ENCODE data around the gene VASN.

VASN gene

DNA sequence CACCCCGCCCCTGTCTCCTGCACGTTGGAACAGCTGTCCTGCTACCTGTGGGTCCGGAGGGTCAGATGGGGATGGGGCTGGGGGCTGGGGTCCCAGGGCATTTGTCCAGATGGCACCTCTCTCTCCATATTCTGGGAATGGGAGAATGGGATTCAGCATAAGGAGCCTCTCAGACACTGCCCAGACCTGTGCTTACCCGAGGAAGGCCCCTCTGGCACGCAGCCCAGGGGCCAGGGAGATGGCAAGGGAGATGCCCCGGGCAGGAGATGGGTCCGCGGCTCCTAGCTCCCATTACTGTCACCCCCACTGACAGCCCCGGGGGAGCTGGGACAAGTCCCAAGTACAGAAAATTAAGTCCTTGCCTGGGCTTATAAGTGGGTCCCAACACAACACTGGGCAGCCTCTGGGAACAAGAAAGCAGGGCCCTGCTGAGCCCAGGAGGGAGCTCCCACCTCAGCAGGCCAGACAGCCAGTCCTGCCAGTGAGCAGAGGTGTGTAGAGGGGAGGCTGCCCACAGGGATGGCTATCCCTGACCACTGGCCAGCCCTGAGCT, 1.8 kb downstream of the VASN start:
- FAIRE-seq = no peak

DNA sequence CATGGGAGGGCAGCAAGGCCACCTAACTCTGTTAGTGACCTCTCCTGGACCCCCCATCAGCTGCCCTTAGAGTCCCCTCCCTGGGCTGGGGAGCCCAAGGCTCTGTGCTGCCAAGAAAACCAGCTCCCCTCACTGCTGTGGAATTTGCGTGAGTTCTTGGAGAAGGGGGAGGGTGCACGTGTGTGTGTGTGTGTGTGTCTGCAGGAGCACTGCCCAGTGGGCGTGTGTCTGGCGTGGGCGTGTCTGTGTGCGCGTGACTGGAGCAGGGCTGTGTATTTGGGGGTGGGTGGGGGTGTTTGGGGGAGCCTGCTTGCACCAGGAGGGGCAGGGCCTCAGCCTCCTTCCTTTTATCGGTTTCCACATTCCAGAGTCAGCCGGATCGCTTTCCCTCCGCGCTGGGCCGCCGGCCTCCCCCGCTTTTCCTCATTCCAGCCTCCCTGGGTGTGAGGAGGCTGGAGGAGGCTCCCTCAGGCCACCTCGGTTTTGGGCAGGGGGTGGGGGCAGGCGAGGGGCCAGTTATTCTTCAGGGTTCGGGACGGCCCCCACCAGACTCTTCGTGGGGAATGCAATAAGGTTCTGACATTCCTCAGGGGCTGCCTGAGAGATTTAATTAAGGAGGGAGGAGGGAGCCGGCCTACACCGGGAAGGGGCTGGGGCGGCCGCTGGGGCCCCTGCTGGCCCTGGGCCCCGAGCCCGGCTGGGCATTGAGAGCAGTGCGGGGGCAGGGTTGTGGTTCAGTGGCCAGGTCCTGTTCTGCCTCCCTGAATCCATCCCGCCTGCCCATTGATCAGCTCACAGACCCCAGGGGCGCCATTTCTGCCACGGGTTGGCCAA, 2.5 kb downstream of the VASN start:
- no peak for FAIRE-seq

DNA sequence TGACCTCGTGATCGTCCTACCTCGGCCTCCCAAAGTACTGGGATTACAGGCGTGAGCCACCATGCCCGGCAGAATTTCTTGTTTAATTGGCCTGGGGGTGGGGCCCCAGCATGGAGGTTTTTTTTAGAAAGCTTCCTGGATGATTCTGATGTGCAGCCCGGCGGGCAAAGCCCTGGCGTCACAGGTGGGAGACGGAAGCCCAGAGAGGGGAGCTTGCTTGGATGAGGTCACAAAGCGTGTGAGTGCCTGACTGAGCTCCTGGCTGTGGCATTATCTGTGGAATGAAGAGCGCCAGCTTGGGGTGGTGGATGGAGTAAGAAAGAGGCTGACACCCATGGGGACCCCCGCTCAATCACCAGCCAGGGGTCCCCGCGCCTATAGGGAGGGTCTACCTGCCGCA, 4.1 kb downstream of the VASN start:
- no peak for FAIRE-seq

DNA sequence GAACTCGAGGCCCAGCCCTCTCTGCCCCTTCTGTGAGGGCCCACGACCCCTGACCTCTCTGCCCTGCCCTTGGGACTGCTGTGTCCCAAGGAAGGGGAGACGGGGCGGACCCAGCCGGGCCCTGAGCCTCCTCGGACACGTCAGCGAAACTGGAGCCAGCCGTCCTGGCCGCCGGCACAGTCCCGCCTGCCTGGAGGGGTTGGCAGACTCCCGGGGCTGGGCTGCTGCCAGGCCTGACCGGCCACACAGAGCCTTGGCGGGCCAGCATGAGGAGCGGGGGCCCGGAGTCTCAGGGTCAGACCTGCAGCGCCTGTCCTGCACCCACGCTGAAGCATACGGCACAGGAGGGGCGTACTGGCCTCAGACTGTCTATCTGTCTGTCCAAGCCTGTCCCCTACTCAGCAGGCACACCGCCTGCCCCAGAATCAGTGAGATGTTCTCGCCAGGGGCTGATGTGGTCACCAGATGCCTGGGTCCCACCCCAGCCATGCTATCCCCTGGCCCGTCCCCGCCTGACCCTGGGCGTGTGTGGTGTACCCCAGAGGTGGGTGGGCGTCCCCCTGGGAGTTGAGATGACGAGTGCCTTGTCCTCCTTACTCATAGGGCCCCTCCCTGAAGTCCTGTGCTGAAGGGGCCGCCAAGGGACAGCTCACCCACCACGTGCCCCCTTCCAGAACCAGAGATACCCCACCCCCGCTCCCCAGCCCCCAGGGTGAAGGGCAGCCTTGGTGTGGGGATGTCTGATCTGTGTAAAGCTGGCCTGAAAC, 4.7 kb downstream of the VASN start:
- no peak for FAIRE-seq

DNA sequence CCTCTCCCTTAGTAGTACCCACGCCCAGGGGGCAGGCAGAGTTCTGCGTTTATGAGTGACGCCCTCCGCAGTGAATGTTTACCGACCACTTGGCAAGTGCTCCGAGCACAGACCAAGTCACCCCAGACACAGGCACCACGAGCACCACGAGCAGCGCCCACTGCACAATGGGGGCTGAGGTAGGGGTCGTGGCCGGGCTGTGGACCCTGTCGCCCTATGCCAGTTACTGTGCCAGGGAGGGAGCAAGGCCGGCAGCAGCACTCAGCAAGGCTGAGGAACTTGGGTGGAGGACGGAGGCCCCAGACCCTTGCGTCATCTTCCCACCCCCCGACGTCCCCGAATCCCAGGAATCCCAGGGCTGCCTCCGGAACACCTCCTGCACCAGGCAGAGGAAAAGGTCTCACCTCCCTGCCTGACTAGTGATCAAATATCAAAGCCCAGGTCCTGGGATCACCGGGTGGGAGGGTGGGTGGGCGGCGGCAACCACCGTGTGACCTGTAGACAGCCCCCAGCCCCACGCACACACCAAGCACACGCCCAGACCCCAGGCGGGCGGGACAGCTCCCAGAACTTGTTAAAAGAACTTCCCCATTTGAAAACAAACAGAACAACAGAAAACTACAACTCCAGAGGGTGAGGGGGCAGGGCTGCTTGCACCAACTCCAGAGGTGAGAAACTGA, 5.4 kb downstream of the VASN start:
- FAIRE-seq = no peak

DNA sequence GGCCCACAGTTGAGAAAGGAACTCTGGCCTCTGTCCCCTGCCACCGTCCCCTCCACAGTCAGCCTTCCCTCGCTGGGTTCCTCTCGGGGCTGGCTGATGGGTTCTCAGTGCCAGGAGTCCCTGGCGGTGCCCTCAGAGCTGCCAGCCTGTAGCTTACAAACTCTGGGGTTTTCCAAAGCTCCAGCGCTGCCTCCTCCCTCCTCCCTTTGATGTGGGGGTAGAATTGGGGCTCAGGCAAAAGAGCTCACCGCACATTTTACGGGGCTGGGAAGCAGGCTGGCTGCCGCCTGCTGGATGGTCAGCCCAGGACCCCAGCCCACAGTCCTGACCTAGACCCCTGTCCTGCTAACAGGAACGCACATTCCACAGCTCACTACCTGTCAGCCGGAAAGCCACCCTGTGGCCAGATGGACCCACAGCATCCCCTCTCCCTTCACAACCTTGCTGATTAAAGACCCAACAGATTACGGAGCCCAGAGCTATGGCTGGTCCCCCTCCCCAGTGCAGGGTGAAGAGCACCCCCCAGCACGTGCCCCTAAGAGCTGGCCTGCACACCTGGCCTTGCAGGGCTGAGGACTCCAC, 6.0 kb downstream of the VASN start:
- FAIRE-seq = no peak

DNA sequence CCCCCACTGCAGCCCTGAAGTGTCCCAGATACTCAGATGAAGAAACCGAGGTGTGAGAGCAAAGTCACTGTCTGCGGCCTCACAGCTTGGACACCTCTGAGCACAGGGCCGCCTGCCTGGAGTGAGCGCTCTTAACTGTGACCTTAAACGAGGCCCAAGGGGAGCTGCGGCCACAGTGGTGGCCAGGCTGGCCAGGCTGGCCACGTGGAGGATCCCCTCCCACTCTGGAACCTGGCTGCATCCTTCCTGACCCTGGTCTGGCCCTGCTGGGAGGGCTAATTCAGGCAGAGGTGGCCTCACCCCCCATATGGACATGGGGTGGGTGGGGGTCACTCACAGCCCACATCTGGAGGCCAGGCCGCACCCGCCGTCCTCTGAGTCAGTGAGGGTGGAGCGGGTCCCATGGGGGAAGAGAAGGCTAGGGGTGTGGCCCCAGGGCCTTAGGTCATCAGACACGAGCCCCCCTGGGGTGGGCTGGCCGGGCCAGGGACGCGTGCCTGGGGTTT, 6.6 kb downstream of the VASN start:
- FAIRE-seq = no peak

DNA sequence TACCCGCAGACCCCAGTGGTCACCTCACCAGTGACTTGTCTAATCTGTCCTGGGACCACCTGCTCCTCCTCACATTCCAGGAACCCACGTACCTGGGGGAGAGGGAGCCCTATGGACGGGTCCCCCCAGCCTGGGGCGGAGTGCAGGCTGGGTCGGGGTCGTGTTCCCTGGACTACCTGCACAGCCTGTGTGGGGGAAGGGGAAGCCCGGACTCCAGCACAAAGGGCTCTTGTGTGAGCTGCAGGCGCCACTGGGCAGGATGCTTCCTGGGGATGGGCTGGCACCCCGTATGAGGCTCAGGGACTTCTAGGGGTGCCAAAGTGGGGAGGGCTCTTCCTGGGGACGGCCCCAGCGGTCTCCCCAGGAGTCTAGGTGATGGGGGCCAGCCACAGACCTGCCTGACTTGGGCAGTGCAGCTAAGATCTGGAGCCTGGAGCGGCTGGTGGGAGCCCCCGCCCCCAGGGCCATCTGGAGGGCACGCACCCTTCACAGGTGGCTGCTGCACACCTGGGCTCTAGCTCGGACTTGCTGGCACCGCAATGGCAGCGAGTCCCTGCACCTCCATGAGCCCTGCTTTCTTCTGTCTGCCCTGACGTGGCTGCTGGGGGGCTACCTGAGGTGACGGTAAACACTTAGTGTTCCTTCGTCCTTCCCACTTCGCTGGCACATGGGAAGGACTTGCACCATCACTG, 7.5 kb downstream of the VASN start:
- FAIRE-seq = no peak

DNA sequence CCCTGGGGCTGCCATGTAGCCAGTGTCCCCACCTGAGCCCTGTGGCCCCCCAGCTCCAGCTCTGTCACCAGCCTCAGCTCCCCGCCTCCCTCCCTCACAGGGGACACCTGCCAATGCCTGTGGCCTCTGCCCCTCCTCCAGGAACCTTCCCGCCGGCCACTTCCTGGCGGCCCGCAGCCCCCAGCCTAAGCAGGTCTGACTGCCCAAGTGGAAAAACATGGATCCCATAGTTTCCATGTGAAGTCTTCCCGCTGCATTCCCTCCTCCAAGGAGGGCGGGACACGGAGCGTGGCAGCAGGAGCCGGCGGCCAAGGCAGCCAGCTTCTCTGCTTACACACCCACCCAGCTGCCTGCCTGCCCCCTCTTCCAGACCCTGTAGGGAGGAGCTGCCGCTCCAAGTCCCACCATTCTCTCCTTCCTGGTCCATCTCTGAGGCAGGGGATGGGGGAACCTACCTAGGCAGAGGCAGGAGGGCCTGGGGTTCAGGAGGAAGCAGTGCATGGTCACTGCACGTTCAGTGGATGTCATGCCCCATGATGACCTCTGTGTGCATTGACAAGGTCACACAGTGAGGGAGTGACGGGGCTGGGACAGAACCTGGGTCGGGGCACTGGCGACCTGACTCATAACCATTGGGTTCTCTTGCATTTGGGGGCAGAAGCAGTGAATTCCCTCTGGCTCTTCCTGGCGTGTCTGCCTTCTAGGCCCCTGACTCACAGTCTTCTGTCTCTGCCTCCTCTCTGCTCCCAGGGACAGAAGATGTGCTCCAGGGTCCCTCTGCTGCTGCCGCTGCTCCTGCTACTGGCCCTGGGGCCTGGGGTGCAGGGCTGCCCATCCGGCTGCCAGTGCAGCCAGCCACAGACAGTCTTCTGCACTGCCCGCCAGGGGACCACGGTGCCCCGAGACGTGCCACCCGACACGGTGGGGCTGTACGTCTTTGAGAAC, 8.7 kb downstream of the VASN start:
- FAIRE-seq = no peak

DNA sequence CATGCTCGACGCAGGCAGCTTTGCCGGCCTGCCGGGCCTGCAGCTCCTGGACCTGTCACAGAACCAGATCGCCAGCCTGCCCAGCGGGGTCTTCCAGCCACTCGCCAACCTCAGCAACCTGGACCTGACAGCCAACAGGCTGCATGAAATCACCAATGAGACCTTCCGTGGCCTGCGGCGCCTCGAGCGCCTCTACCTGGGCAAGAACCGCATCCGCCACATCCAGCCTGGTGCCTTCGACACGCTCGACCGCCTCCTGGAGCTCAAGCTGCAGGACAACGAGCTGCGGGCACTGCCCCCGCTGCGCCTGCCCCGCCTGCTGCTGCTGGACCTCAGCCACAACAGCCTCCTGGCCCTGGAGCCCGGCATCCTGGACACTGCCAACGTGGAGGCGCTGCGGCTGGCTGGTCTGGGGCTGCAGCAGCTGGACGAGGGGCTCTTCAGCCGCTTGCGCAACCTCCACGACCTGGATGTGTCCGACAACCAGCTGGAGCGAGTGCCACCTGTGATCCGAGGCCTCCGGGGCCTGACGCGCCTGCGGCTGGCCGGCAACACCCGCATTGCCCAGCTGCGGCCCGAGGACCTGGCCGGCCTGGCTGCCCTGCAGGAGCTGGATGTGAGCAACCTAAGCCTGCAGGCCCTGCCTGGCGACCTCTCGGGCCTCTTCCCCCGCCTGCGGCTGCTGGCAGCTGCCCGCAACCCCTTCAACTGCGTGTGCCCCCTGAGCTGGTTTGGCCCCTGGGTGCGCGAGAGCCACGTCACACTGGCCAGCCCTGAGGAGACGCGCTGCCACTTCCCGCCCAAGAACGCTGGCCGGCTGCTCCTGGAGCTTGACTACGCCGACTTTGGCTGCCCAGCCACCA, 9.7 kb downstream of the VASN start:
- no peak for FAIRE-seq

DNA sequence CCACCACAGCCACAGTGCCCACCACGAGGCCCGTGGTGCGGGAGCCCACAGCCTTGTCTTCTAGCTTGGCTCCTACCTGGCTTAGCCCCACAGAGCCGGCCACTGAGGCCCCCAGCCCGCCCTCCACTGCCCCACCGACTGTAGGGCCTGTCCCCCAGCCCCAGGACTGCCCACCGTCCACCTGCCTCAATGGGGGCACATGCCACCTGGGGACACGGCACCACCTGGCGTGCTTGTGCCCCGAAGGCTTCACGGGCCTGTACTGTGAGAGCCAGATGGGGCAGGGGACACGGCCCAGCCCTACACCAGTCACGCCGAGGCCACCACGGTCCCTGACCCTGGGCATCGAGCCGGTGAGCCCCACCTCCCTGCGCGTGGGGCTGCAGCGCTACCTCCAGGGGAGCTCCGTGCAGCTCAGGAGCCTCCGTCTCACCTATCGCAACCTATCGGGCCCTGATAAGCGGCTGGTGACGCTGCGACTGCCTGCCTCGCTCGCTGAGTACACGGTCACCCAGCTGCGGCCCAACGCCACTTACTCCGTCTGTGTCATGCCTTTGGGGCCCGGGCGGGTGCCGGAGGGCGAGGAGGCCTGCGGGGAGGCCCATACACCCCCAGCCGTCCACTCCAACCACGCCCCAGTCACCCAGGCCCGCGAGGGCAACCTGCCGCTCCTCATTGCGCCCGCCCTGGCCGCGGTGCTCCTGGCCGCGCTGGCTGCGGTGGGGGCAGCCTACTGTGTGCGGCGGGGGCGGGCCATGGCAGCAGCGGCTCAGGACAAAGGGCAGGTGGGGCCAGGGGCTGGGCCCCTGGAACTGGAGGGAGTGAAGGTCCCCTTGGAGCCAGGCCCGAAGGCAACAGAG, 10.5 kb downstream of the VASN start:
- no peak for FAIRE-seq

DNA sequence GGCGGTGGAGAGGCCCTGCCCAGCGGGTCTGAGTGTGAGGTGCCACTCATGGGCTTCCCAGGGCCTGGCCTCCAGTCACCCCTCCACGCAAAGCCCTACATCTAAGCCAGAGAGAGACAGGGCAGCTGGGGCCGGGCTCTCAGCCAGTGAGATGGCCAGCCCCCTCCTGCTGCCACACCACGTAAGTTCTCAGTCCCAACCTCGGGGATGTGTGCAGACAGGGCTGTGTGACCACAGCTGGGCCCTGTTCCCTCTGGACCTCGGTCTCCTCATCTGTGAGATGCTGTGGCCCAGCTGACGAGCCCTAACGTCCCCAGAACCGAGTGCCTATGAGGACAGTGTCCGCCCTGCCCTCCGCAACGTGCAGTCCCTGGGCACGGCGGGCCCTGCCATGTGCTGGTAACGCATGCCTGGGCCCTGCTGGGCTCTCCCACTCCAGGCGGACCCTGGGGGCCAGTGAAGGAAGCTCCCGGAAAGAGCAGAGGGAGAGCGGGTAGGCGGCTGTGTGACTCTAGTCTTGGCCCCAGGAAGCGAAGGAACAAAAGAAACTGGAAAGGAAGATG, 11.2 kb downstream of the VASN start:
- FAIRE-seq = no peak

DNA sequence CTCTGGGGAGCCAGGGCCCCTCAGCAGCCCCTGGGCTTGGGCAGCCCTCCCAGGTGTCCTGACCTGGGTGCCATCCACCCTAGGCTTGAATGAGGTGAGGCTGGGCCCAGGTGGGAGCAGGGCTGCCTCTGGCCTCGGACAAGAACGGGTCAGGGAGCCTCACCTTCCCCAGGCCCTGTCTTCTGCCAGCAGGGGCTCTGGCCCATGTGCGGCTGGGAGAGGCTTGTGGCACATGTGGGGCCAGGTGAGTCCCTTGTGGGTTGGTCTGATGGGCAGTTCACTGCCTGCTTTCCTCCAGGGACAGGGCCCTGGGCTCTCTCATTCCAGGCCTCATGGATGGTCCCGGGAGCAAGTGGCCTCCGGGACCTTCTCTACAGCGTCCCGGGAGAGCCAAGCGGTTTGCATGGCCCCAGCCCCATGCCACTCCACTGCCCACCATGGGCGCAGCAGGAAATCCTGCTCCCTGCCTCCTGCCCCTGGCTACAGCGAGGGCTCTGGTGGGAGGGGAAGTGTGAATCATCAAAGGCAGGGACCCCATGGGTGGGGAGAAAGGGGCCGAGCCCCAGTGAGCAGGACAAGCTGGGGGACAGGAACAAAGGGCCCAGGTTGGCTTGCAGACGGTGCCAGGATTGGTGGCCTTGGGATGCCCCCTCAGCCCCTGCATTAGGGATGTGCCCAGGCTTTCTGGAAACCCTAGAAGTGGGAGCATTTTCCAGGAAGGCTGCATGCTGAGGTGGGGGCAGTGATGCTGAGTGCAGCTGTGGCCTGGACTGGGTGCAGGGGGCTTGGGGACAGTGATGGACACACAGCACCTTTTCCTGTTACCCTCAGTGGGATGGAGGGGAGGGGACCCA, 12.2 kb downstream of the VASN start:
- FAIRE-seq = no peak

DNA sequence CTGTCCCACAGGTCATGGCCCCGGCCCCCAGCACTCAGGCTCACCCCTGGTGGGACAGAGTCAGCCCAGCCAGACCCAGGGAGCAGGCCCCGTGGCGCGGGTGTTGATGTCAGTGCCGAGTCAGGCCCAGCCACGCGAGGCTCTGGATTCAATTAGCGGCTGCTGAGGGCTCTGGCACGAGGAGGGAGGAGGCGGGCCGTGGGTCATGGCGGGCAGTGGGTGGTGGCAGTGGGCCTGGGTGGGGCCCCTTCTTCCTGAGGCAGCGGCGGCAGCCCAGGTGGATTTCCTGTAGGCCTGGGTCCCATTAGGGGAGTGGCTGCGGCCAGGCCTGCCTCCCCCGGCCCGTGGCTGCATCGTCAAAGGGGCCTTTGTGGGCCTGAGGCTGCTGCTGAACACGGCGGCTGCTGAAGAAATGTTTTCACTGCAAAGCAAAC, 12.9 kb downstream of the VASN start:
- FAIRE-seq = no peak

DNA sequence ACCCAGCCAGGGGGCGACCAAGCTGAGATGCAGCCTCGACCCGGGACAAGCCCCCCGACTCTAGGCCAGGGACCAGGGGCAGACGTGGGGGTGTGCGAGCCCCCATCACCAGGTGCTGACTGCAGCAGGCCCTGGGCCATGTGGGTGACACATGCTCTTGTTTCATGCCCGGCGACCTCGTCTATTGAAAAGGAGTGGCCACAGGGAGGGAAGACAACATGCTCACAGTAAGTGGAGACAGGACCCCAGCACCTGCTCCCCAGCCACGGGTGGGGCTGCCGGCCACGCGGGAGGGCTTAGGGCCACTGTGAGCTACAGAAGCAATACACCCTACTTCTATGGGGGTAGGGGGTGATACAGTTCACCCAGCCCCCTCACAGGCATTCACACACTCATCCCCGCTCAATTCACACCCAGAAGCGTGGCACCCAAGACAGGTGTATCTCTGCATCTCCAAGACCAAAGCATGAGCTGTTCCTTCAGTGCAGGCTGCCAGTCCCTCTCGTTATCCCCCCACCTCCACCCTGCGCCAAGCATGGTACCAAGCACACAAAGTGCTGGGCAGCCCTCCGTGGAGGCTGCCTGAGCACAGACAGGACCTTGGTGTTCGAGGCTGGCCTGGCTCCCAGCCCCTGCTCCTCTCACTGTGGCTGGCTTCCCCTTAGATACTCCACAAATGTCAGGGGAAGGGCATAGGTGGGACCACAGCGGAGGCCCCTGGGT, 13.6 kb downstream of the VASN start:
- FAIRE-seq = no peak

DNA sequence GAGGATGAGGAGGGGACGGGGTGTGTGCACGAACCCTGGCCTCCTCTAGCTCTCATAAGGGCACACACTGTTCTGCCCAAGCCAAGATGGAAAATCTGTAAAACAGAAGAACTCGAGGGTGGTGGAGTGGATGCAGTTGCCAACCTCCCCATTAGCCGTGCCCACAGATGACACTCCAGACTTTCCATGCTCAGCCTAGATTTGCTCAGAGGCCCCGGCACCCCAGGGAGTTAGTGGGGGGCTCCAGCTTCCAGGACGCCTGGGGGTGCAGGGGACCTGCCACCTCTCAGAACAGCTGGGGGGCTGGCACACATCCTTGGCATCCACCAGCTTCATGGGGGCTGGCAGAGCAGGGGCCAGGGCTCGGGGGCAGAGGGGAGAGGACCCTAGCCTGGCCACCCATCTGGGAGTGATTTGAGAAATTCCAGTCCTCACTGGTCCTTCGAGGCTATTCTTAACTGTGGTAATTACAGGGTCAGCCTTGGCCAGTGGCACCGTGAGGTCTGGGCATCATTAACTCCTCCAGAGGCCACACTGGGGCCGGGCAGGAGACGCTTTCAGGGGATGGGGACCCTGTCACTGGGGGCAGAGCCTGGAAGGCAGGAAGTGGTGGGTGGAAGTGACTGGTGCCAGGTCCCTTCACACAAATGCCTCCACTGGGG, 14.3 kb downstream of the VASN start:
- FAIRE-seq = no peak
